Measurements from ENCODE around the gene UBA1. TPM values are rescaled to one million over a fixed set of nuclear protein-coding genes. Genes with fewer than 3 reads are reported as not detected.

The UBA1 gene
- total RNA-seq, 1 donor from 2014 or later: 244 TPM

DNA sequence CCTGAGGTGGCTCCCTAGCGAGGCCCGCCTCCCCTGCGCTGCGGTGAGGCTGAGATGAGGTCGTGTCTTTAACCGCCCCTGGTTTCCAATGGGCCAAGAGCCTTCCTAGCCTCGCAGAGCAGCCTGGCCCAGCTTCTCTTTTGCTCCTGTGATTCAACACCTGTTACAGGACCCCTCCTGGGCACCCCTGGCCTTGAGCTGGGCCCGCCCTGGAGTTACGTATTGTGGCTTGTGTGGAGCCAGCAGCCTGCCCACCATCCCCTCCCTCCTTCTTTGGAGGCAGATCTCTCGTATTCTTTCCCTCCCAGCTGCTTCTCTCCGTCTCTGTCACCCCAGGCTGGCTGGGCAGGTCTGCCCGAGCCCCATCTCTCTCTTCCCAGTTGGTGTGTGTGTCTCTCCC, 19.3 kb upstream of the UBA1 start:
- Histone ChIP-seq H3K4me2 (ENCODE audit: low read length) (no peak overlapping the region), H3K27me3 (ENCODE audit: insufficient read depth, low read length) (no peaks in the 10 kb centered on the region), H3K4me1 (ENCODE audit: insufficient read depth, low read length) (no peaks in the 10 kb centered on the region), H3K79me2 (ENCODE audit: insufficient read depth, low read length) (no peaks in the 10 kb centered on the region), H3K9ac (ENCODE audit: low read length) (no peak overlapping the region), H3K9me3 (ENCODE audit: insufficient read depth, low read depth, low read length) (no peaks in the 10 kb centered on the region), H3K27ac (ENCODE audit: low read depth, low read length) (no peak overlapping the region), H4K20me1 (ENCODE audit: insufficient read depth, low read length) (peaks cover 13% of the 10 kb centered on the region), H2AFZ (ENCODE audit: low read depth, low read length) (no peak overlapping the region), H3K4me3 (ENCODE audit: insufficient read depth, low read depth, low read length) (no peak overlapping the region), H3K36me3 (ENCODE audit: insufficient read depth, low read length) (peaks cover 3% of the 10 kb centered on the region)
- H3K36me3 Mint-ChIP-seq (ENCODE audit: low read depth, unreplicated experiment): peaks cover 2% of the 10 kb centered on the region
- FAIRE-seq: no peak
- H3K4me1 Mint-ChIP-seq (ENCODE audit: low read depth, unreplicated experiment): no peaks in the 10 kb centered on the region
- DNase-seq (ENCODE audit: low read depth): no peak
- no peak overlapping the region for H3K4me3 Mint-ChIP-seq (ENCODE audit: unreplicated experiment)
- no peaks in the 10 kb centered on the region for H3K9me3 Mint-ChIP-seq (ENCODE audit: unreplicated experiment)
- H3K27ac Mint-ChIP-seq (ENCODE audit: unreplicated experiment): no peak overlapping the region
- TF ChIP-seq, protein P1, sequence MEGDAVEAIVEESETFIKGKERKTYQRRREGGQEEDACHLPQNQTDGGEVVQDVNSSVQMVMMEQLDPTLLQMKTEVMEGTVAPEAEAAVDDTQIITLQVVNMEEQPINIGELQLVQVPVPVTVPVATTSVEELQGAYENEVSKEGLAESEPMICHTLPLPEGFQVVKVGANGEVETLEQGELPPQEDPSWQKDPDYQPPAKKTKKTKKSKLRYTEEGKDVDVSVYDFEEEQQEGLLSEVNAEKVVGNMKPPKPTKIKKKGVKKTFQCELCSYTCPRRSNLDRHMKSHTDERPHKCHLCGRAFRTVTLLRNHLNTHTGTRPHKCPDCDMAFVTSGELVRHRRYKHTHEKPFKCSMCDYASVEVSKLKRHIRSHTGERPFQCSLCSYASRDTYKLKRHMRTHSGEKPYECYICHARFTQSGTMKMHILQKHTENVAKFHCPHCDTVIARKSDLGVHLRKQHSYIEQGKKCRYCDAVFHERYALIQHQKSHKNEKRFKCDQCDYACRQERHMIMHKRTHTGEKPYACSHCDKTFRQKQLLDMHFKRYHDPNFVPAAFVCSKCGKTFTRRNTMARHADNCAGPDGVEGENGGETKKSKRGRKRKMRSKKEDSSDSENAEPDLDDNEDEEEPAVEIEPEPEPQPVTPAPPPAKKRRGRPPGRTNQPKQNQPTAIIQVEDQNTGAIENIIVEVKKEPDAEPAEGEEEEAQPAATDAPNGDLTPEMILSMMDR (IDR thresholded peaks at IDR 0.05; ENCODE audit: insufficient read depth, low read depth, low read length): no peak
- no peak for TF ChIP-seq EZH2 (IDR thresholded peaks at IDR 0.05; ENCODE audit: insufficient read depth, low read length)
- H3K27me3 Mint-ChIP-seq (ENCODE audit: low read depth, unreplicated experiment): no peaks in the 10 kb centered on the region

- Histone ChIP-seq H3K4me2 (ENCODE audit: low read length) (no peak overlapping the region), H3K79me2 (ENCODE audit: insufficient read depth, low read length) (no peaks in the 10 kb centered on the region), H3K9me3 (ENCODE audit: insufficient read depth, low read depth, low read length) (no peaks in the 10 kb centered on the region), H4K20me1 (ENCODE audit: insufficient read depth, low read length) (peaks cover 13% of the 10 kb centered on the region), H3K27ac (ENCODE audit: low read depth, low read length) (no peak overlapping the region), H3K4me1 (ENCODE audit: insufficient read depth, low read length) (no peaks in the 10 kb centered on the region), H3K4me3 (ENCODE audit: insufficient read depth, low read depth, low read length) (no peak overlapping the region), H3K36me3 (ENCODE audit: insufficient read depth, low read length) (peaks cover 3% of the 10 kb centered on the region), H3K9ac (ENCODE audit: low read length) (no peak overlapping the region), H3K27me3 (ENCODE audit: insufficient read depth, low read length) (no peaks in the 10 kb centered on the region), H2AFZ (ENCODE audit: low read depth, low read length) (no peak overlapping the region)
- TF ChIP-seq, protein P1 (IDR thresholded peaks at IDR 0.05; ENCODE audit: insufficient read depth, low read depth, low read length): no peak
- TF ChIP-seq EZH2 (IDR thresholded peaks at IDR 0.05; ENCODE audit: insufficient read depth, low read length): no peak
- DNase-seq (ENCODE audit: low read depth): no peak
- Mint-ChIP-seq H3K4me3 (ENCODE audit: unreplicated experiment) (no peak overlapping the region), H3K36me3 (ENCODE audit: low read depth, unreplicated experiment) (peaks cover 4% of the 10 kb centered on the region), H3K4me1 (ENCODE audit: low read depth, unreplicated experiment) (no peaks in the 10 kb centered on the region), H3K27me3 (ENCODE audit: low read depth, unreplicated experiment) (no peaks in the 10 kb centered on the region), H3K9me3 (ENCODE audit: unreplicated experiment) (no peaks in the 10 kb centered on the region), H3K27ac (ENCODE audit: unreplicated experiment) (no peak overlapping the region)
- FAIRE-seq: no peak
These were observed 18.6 kb upstream of the UBA1 start for GRCh38 chrX:47174846-47175587.

DNA sequence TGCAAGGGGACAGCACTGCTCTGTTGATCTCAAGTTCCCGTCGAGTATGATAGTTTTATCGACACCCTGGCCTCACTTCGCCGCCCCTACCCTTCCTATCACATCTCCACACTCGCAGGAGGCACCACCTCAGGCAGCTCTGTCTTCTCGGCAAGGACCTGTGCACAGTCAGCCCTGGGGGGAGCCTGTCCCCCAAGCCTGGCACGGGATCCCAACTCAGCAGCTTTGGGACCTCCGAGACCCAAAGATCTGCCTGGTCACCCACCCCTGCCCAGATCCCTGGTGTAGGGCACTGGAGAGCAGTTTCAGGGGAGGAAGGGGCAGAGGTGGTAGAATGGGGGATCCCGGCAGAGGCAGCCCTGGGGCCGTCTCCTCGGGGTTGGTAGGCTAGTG, 18.0 kb upstream of the UBA1 start:
- peaks cover 4% of the 10 kb centered on the region for H3K36me3 Mint-ChIP-seq (ENCODE audit: low read depth, unreplicated experiment)
- Histone ChIP-seq H3K79me2 (ENCODE audit: insufficient read depth, low read length) (no peaks in the 10 kb centered on the region), H3K27me3 (ENCODE audit: insufficient read depth, low read length) (no peaks in the 10 kb centered on the region), H3K4me1 (ENCODE audit: insufficient read depth, low read length) (no peaks in the 10 kb centered on the region), H3K27ac (ENCODE audit: low read depth, low read length) (no peak overlapping the region), H3K9me3 (ENCODE audit: insufficient read depth, low read depth, low read length) (no peaks in the 10 kb centered on the region), H4K20me1 (ENCODE audit: insufficient read depth, low read length) (peaks cover 8% of the 10 kb centered on the region), H2AFZ (ENCODE audit: low read depth, low read length) (no peak overlapping the region), H3K36me3 (ENCODE audit: insufficient read depth, low read length) (peaks cover 4% of the 10 kb centered on the region), H3K9ac (ENCODE audit: low read length) (no peak overlapping the region), H3K4me3 (ENCODE audit: insufficient read depth, low read depth, low read length) (no peak overlapping the region), H3K4me2 (ENCODE audit: low read length) (no peak overlapping the region)
- no peaks in the 10 kb centered on the region for H3K27me3 Mint-ChIP-seq (ENCODE audit: low read depth, unreplicated experiment)
- no peaks in the 10 kb centered on the region for H3K9me3 Mint-ChIP-seq (ENCODE audit: unreplicated experiment)
- no peaks in the 10 kb centered on the region for H3K4me1 Mint-ChIP-seq (ENCODE audit: low read depth, unreplicated experiment)
- DNase-seq (ENCODE audit: low read depth) (no peak), FAIRE-seq (no peak)
- H3K27ac Mint-ChIP-seq (ENCODE audit: unreplicated experiment): no peak overlapping the region
- TF ChIP-seq, protein P1 (IDR thresholded peaks at IDR 0.05; ENCODE audit: insufficient read depth, low read depth, low read length): no peak
- TF ChIP-seq EZH2 (IDR thresholded peaks at IDR 0.05; ENCODE audit: insufficient read depth, low read length): no peak
- no peak overlapping the region for H3K4me3 Mint-ChIP-seq (ENCODE audit: unreplicated experiment)
